Hepatocyte (in vitro differentiated cells): ENCODE data around the gene PRR30. TPM values are rescaled to one million over a fixed set of nuclear protein-coding genes. Genes with fewer than 3 reads are reported as not detected.

Experiments used
- DNase-seq: peaks from one replicate; pipeline ENCODE4 v3.0.0-alpha.2; 2016; ENCODE audit warnings: low spot score
- H2AFZ ChIP-seq: fragments of 200-600 bp; sonication (generic); 2 replicates; pipeline ENCODE4 v1.6.0; 2016; ENCODE audit warnings: antibody characterized with exemption, mild to moderate bottlenecking
- H3K27ac ChIP-seq: fragments of 200-600 bp; sonication (generic); 2 replicates; pipeline ENCODE4 v1.5.1; 2016; ENCODE audit warnings: mild to moderate bottlenecking
- H3K27me3 ChIP-seq: fragments of 200-600 bp; sonication (generic); 2 replicates; pipeline ENCODE4 v1.6.1; 2016
- H3K36me3 ChIP-seq: fragments of 200-600 bp; sonication (generic); replicated peaks from 2 replicates; pipeline ENCODE4 v1.5.1; 2016; ENCODE audit warnings: low read depth; ENCODE audit not compliant: insufficient read depth
- H3K4me1 ChIP-seq: fragments of 200-600 bp; sonication (generic); 2 replicates; pipeline ENCODE4 v1.5.1; 2016; ENCODE audit warnings: mild to moderate bottlenecking, moderate library complexity; ENCODE audit not compliant: insufficient read depth
- H3K4me2 ChIP-seq: fragments of 200-600 bp; sonication (generic); 2 replicates; pipeline ENCODE4 v1.6.0; 2016
- H3K4me3 ChIP-seq: fragments of 200-600 bp; sonication (generic); 2 replicates; pipeline ENCODE4 v1.5.1; 2016; ENCODE audit warnings: mild to moderate bottlenecking
- H3K79me2 ChIP-seq: fragments of 200-600 bp; sonication (generic); 2 replicates; pipeline ENCODE4 v1.6.0; 2017; ENCODE audit warnings: mild to moderate bottlenecking
- H3K9me2 ChIP-seq: fragments of 200-600 bp; sonication (generic); replicated peaks from 2 replicates; pipeline ENCODE4 v1.6.0; 2017; ENCODE audit warnings: mild to moderate bottlenecking; ENCODE audit not compliant: insufficient read depth
- H3K9me3 ChIP-seq: fragments of 200-600 bp; sonication (generic); 2 replicates; pipeline ENCODE4 v1.5.1; 2016; ENCODE audit warnings: low read depth, mild to moderate bottlenecking
- H4K20me1 ChIP-seq: fragments of 200-600 bp; sonication (generic); 2 replicates; pipeline ENCODE4 v1.6.0; 2016; ENCODE audit warnings: mild to moderate bottlenecking; ENCODE audit not compliant: insufficient read depth, poor library complexity, severe bottlenecking
- EZH2 ChIP-seq: fragments of 200-600 bp; sonication (generic); IDR thresholded peaks from 2 replicates; pipeline ENCODE4 v1.6.1; 2016; ENCODE audit warnings: antibody characterized with exemption, mild to moderate bottlenecking, borderline replicate concordance
- EZH2phosphoT487 ChIP-seq: fragments of 200-600 bp; sonication (generic); IDR thresholded peaks from one replicate; pipeline ENCODE4 v1.6.1; 2018; ENCODE audit warnings: antibody characterized with exemption, mild to moderate bottlenecking, low read depth, moderate library complexity; ENCODE audit not compliant: unreplicated experiment, severe bottlenecking
- WGBS: methylation state at CpG from one replicate; pipeline ENCODE4 v1.1.6; 2016; ENCODE audit warnings: low lambda C conversion rate; ENCODE audit errors: missing lambda C conversion rate; 5-methylcytosine and 5-hydroxymethylcytosine counted together
- polyA plus RNA-seq: library from polyadenylated mRNA; unstranded; fragments of >200 nt; fragmentation: Nextera tagmentation; extraction: Ambion mirVana; gene quantifications from 2 replicates; pipeline ENCODE4 v1.2.1, GENCODE V29; 2016
- total RNA-seq: library from RNA; depleted of rRNA; stranded (reverse); fragments of >200 nt; gene quantifications from 2 replicates; pipeline ENCODE4 v1.2.3, GENCODE V29; 2014
- TF ChIP-seq, protein P1 (sequence below): fragments of 200-600 bp; sonication (generic); IDR thresholded peaks from 2 replicates; pipeline ENCODE4 v1.5.1; 2016; ENCODE audit warnings: antibody characterized with exemption, mild to moderate bottlenecking; ENCODE audit not compliant: poor library complexity

PRR30 gene
- total and polyA plus RNA-seq, 2 experiments from 2014 or later = not detected

GRCh38 chr2:27095745-27096651 lies 43.2 kb downstream of the PRR30 start:
- no peak overlapping the region for H3K27ac ChIP-seq
- H3K79me2 ChIP-seq = no peaks in the 10 kb centered on the region
- no peak for TF ChIP-seq EZH2phosphoT487
- TF ChIP-seq, protein P1, sequence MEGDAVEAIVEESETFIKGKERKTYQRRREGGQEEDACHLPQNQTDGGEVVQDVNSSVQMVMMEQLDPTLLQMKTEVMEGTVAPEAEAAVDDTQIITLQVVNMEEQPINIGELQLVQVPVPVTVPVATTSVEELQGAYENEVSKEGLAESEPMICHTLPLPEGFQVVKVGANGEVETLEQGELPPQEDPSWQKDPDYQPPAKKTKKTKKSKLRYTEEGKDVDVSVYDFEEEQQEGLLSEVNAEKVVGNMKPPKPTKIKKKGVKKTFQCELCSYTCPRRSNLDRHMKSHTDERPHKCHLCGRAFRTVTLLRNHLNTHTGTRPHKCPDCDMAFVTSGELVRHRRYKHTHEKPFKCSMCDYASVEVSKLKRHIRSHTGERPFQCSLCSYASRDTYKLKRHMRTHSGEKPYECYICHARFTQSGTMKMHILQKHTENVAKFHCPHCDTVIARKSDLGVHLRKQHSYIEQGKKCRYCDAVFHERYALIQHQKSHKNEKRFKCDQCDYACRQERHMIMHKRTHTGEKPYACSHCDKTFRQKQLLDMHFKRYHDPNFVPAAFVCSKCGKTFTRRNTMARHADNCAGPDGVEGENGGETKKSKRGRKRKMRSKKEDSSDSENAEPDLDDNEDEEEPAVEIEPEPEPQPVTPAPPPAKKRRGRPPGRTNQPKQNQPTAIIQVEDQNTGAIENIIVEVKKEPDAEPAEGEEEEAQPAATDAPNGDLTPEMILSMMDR = no peak
- TF ChIP-seq EZH2 = no peak
- H2AFZ ChIP-seq = peak overlapping the region; percentile 56
- no peaks in the 10 kb centered on the region for H3K9me2 ChIP-seq
- H3K4me1 ChIP-seq = peaks cover 24% of the 10 kb centered on the region
- no peaks in the 10 kb centered on the region for H4K20me1 ChIP-seq
- H3K4me2 ChIP-seq = peak overlapping the region; percentile 82
- WGBS = 33% methylated on average over 16 of the region's 18 CpGs
- H3K9me3 ChIP-seq = no peaks in the 10 kb centered on the region
- DNase-seq = peak; percentile 76
- H3K27me3 ChIP-seq = no peaks in the 10 kb centered on the region
- H3K4me3 ChIP-seq = no peak overlapping the region
- no peaks in the 10 kb centered on the region for H3K36me3 ChIP-seq

GRCh38 chr2:27095427-27095744 lies 43.8 kb downstream of the PRR30 start:
- Histone ChIP-seq H3K79me2 (no peaks in the 10 kb centered on the region), H3K27ac (no peak overlapping the region), H3K36me3 (no peaks in the 10 kb centered on the region), H3K9me3 (no peaks in the 10 kb centered on the region), H3K4me1 (peaks cover 24% of the 10 kb centered on the region), H3K27me3 (no peaks in the 10 kb centered on the region), H2AFZ (no peak overlapping the region), H3K4me2 (no peak overlapping the region), H3K9me2 (no peaks in the 10 kb centered on the region), H4K20me1 (no peaks in the 10 kb centered on the region), H3K4me3 (no peak overlapping the region)
- TF ChIP-seq EZH2phosphoT487 = no peak
- TF ChIP-seq EZH2 = no peak
- TF ChIP-seq, protein P1 = no peak
- no peak for DNase-seq
- 93% methylated on average over 2 of the region's 2 CpGs for WGBS

- Histone ChIP-seq H3K9me2 (no peaks in the 10 kb centered on the region), H3K9me3 (no peaks in the 10 kb centered on the region), H4K20me1 (no peaks in the 10 kb centered on the region), H3K36me3 (no peaks in the 10 kb centered on the region), H3K27me3 (no peaks in the 10 kb centered on the region), H3K4me3 (no peak overlapping the region), H2AFZ (no peak overlapping the region), H3K4me1 (peaks cover 24% of the 10 kb centered on the region), H3K79me2 (no peaks in the 10 kb centered on the region), H3K4me2 (no peak overlapping the region), H3K27ac (no peak overlapping the region)
- DNase-seq = no peak
- 95% methylated on average over 24 of the region's 24 CpGs for WGBS
- TF ChIP-seq, protein P1 = no peak
- TF ChIP-seq EZH2phosphoT487 (no peak), EZH2 (no peak)
These were observed 44.7 kb downstream of the PRR30 start for GRCh38 chr2:27094353-27094984.
